VCaP (cell line): ENCODE data around the gene ARL8B.

Experiments
- H3K27ac ChIP-seq: fragments of 450-650 bp; 2 replicates; pipeline ENCODE4 v1.5.1; 2017
- TF ChIP-seq, protein P1 (sequence below): fragments of 450-650 bp; conservative IDR thresholded peaks from 2 replicates; pipeline ENCODE4 v1.5.1; 2017; ENCODE audit warnings: mild to moderate bottlenecking, moderate library complexity

ARL8B gene

DNA sequence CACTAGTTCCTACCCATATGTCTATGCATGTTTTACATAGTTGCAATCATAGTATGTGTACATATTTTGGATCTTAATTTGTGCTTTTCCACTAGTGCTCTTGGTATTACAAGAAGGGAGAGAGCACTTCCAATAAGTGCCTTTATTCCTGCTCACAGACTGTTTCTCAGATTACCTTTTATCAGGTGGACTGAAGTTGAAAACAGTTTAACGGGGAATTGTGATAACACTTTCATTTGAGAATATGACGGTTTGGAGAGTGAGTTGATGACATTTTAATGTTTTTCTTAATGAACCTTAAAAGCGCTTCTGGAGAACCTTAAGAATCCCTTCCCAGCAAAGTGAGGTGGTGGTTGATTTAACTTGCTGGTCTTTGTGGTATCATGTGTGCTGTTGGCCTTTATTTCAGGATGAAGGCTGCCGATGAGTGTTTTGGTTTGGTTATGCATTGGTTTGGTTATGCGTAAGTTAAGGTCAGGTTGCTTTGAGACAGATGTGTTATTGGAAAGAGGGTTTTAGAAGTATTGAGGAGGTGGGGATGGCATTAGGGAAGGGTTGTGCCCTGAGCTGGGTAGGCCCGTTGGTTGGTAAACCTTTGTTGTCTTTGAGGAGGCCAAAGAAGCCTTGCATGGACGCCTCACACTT is 68.2 kb downstream of the ARL8B start:
- TF ChIP-seq, protein P1, sequence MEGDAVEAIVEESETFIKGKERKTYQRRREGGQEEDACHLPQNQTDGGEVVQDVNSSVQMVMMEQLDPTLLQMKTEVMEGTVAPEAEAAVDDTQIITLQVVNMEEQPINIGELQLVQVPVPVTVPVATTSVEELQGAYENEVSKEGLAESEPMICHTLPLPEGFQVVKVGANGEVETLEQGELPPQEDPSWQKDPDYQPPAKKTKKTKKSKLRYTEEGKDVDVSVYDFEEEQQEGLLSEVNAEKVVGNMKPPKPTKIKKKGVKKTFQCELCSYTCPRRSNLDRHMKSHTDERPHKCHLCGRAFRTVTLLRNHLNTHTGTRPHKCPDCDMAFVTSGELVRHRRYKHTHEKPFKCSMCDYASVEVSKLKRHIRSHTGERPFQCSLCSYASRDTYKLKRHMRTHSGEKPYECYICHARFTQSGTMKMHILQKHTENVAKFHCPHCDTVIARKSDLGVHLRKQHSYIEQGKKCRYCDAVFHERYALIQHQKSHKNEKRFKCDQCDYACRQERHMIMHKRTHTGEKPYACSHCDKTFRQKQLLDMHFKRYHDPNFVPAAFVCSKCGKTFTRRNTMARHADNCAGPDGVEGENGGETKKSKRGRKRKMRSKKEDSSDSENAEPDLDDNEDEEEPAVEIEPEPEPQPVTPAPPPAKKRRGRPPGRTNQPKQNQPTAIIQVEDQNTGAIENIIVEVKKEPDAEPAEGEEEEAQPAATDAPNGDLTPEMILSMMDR, result no peak
- H3K27ac ChIP-seq, result no peak overlapping the region

DNA sequence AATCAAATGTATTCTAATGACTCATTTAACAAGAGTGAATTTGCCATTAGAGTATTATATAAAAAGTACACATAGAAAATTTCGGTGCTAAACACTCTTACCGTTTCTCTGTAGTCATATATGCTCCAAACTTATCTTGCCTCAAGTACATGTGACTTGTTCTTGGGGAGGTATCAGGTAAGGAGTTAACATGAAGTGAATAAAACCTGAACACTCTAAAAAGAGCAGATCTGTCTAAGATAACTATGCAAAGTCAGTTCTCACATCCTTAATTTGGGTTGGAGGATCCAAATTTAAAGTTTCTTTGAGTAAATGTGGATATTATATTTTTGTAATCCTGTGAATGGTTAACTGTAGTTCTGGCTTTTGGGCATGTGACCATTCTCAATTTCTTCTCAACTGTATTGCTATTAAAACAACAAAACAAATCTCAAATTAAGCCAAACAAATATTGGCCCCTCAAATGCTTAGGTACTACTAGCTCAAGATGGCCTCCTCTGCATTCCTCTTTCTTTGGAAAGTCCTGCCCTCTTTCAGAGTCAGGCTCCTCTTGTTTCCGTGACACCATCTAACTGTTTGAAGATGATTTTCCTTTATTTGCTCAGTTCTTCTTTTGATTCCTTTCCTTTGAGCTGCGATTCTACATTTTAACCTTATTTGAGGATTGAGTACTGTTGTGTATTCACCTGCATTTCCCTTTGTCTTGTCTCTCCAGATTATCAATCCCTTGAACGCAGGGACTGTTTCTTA is 69.6 kb downstream of the ARL8B start:
- H3K27ac ChIP-seq, result no peak overlapping the region
- TF ChIP-seq, protein P1, result no peak

DNA sequence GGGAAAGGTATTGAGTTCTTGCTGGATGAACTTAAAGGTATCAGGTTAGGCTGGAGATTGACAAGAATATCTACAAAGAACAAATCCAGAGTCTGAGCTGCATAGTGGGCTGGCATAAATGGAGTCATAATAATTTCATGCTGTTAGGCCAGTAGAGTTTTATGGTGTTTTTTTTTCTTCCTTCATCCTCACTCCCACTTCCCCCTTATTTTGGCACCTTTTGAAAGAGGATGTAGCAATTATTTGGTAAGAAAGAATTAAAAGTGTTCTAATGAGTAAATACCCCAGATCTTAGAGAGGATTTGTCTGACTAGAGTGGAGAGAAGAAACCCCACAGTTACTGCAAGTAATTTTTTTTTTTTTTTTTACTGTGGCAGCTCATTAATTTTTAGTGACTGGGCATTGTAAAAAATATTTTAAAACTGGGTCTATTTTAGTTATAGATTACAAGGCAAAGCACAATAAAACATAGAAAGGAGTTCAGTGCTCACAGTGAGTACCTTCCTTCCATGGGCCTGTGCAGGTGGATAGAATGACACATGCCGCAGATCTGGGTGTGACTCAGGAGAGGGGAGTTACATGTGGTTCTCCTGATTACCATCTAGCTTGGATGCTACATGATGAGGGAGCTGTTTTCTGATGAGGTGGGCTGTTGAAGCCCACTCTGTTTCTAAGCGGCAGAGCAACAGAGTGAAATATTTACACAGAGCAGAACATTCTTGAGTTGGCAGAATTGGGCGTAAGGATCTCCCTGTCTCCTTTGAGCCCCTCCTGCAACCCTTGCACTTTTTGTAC is 70.7 kb downstream of the ARL8B start:
- H3K27ac ChIP-seq, result no peak overlapping the region
- TF ChIP-seq, protein P1, result no peak

DNA sequence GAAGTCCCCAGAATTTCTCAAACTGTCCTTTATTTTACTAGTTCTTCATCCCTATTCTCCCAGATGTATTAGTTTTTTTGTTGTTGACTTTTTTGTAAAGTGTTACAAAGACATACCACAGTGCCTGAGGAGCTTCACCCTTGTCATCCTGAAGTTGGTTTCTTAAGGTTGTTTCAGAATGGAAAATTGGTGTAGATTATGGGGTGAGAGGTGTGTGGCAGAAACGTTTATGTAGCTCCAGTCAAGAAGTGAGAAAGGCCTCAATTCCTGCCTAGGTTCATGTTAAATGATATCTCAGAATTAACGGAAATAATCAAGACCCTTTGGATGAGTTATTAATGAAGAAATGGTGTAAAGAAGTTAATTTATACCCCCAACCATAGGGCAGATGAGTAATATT is 72.2 kb downstream of the ARL8B start:
- H3K27ac ChIP-seq, result no peak overlapping the region

DNA sequence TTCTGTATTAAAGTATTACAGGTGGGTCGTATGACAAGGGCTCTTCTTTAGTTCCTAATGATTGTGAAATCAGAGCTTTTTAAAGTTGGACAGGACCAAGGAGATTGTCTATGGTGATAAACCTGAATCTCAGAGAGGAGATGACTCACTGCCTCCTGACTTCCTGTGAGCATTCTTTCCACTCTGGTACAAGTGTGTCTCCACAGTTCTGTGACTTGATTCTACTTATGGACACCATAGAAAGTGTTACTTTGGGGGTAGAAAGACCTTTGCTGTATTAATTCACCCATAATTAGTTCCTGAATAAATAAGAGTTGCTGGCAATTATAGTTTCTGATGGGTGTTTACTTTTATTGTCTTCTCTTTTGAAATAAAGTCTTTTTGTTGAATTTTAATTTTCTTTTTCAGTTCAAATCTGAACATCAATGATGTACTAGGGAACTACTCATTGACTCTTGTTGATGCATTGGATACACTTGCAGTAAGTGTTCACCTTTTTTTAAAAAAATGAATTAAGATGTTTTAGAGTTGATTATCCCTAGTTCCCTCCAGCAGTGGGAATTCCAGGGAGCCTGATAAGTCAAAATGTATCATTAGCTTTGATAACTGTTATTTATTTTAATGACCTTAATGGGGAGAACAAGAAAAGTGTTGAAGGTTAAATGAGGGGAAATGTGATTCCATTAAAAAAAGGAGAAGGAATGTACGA is 72.9 kb downstream of the ARL8B start:
- H3K27ac ChIP-seq, result no peak overlapping the region

More for the DNA sequence above, 72.2 kb downstream of the ARL8B start:
- TF ChIP-seq, protein P1, result no peak

DNA sequence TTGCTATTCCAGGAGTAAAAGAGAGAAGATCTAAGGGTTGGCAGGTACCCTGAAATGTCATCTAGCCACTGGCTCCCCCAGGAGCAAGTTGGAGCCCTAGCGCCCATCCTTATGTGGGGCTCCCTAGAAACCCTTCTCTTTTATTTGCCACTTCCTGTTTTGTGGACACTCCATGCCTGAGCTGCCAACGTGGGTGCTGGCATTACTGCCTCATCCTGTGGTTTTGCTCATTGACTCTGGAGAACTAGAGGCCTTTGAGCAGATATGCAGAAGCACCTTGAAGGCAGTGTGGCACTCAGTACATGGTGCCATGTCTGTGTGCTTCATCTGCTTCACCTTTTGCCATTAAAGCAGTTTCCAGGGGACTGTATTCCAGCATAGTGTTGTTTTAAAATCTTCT is 73.5 kb downstream of the ARL8B start:
- H3K27ac ChIP-seq, result no peak overlapping the region

More for the DNA sequence above, 72.9 kb downstream of the ARL8B start:
- TF ChIP-seq, protein P1, result no peak

More for the DNA sequence above, 73.5 kb downstream of the ARL8B start:
- TF ChIP-seq, protein P1, result no peak
